Measurements from ENCODE around the gene TMEM89. TPM values are rescaled to one million over a fixed set of nuclear protein-coding genes. Genes with fewer than 3 reads are reported as not detected.

Gene TMEM89, protein sequence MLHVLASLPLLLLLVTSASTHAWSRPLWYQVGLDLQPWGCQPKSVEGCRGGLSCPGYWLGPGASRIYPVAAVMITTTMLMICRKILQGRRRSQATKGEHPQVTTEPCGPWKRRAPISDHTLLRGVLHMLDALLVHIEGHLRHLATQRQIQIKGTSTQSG
- not detected for total RNA-seq

- no peak for DNase-seq (ENCODE audit: extremely low spot score)
- no peak within 1 kb of the TSS for H3K4me3 ChIP-seq
- TF ChIP-seq CTCF (IDR thresholded peaks at IDR 0.05) = no peak
- TF ChIP-seq POLR2AphosphoS5 (IDR thresholded peaks at IDR 0.05) = no peak
- TF ChIP-seq EP300 (IDR thresholded peaks at IDR 0.05) = no peak
- no peak for TF ChIP-seq POLR2A (IDR thresholded peaks at IDR 0.05; ENCODE audit: low read depth)
- peaks cover 0 to 20% (median 16%) of the 10 kb centered on the region in 4 donors for H3K36me3 ChIP-seq
- no peaks in the 10 kb centered on the region for H3K27me3 ChIP-seq
- peaks cover 0 to 18% (median 11%) of the 10 kb centered on the region in 4 donors for H3K9me3 ChIP-seq
- WGBS = 98% methylated on average over 8 of the region's 19 CpGs
- no peak within 1 kb of the TSS for H3K27ac ChIP-seq (replicated peaks in 1 of 4)
- H3K4me1 ChIP-seq = no peaks in the 10 kb centered on the region
- intact Hi-C loops (cut with DNase I) = no loop called here
Observed at GRCh38 chr3:48621461-48621869, at the start of gene TMEM89. Gene TMEM89 (minus strand): TSS chr3:48621769. CDS start chr3:48621756, 13 bp downstream.

DNA sequence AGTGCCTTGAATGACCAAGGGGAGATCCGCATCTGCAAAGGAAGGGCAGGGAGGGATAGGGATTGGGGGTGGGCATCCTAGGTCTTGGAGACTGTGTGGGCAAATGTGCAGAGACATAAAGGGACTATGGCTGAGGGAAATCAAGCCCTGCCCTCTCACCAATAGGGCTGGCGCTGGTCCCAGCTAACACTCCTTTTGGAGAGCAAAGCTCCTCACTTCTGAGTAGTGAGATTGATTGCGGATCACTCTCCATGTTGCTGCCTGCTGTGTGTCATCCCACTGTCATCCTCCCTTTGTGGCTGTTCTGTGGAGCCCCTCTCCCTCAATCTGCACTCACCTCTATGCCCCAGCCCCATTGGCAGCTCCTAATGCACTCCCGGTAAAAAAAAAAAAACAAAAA is 43.4 kb upstream of the TMEM89 start:
- intact Hi-C loops (cut with DNase I) = no loop called here
- no peak for DNase-seq (ENCODE audit: extremely low spot score)
- H3K27me3 ChIP-seq = peaks cover 8 to 48% (median 15%) of the 10 kb centered on the region in 4 donors
- H3K36me3 ChIP-seq = peaks cover 0 to 5% (median 1%) of the 10 kb centered on the region in 4 donors
- 79% methylated on average over 4 of the region's 4 CpGs for WGBS
- TF ChIP-seq CTCF (IDR thresholded peaks at IDR 0.05) = no peak
- TF ChIP-seq POLR2AphosphoS5 (IDR thresholded peaks at IDR 0.05) = no peak
- TF ChIP-seq EP300 (IDR thresholded peaks at IDR 0.05) = no peak
- no peak for TF ChIP-seq POLR2A (IDR thresholded peaks at IDR 0.05; ENCODE audit: low read depth)
- peaks cover 16 to 34% (median 34%) of the 10 kb centered on the region in 4 donors for H3K4me1 ChIP-seq
- H3K9me3 ChIP-seq = no peaks in the 10 kb centered on the region
- H3K27ac ChIP-seq (replicated peaks in 1 of 4) = peak overlapping the region in 1 of 4 donors; percentile 83
- H3K4me3 ChIP-seq = no peak overlapping the region

- intact Hi-C loops (cut with DNase I) = no loop called here
- Histone ChIP-seq H3K4me1 (peaks cover 16 to 34% (median 34%) of the 10 kb centered on the region in 4 donors), H3K27me3 (peaks cover 8 to 54% (median 15%) of the 10 kb centered on the region in 4 donors), H3K9me3 (no peaks in the 10 kb centered on the region), H3K27ac (replicated peaks in 1 of 4) (peak overlapping the region; percentile 76 to 89 (median 84)), H3K36me3 (peaks cover 0 to 5% (median 1%) of the 10 kb centered on the region in 4 donors), H3K4me3 (peak overlapping the region in 3 of 4 donors; percentile 51 to 62 (median 52))
- no peak for TF ChIP-seq CTCF (IDR thresholded peaks at IDR 0.05)
- TF ChIP-seq EP300 (IDR thresholded peaks at IDR 0.05) = no peak
- TF ChIP-seq POLR2AphosphoS5 (IDR thresholded peaks at IDR 0.05) = no peak
- TF ChIP-seq POLR2A (IDR thresholded peaks at IDR 0.05; ENCODE audit: low read depth) = no peak
- DNase-seq (ENCODE audit: extremely low spot score) = no peak
- WGBS = 51% methylated on average over 11 of the region's 11 CpGs
Observed at GRCh38 chr3:48664313-48664644, 42.7 kb upstream of the TMEM89 start.

- Histone ChIP-seq H3K27ac (replicated peaks in 1 of 4) (peak overlapping the region; percentile 76 to 89 (median 84)), H3K27me3 (peaks cover 8 to 60% (median 15%) of the 10 kb centered on the region in 4 donors)
- WGBS = 0% methylated on average over 10 of the region's 66 CpGs
Observed at GRCh38 chr3:48663489-48664312, 42.1 kb upstream of the TMEM89 start.

More at GRCh38 chr3:48663489-48664312, 42.1 kb upstream of the TMEM89 start:
- peak; percentile 97 for DNase-seq (ENCODE audit: extremely low spot score)
- intact Hi-C loops (cut with DNase I) = no loop called here
- TF ChIP-seq POLR2AphosphoS5 (IDR thresholded peaks at IDR 0.05) = peak; percentile 82 to 83
- peak; percentile 45 to 67 (median 46) for TF ChIP-seq CTCF (IDR thresholded peaks at IDR 0.05)
- TF ChIP-seq EP300 (IDR thresholded peaks at IDR 0.05) = no peak
- TF ChIP-seq POLR2A (IDR thresholded peaks at IDR 0.05; ENCODE audit: low read depth) = no peak
- H3K36me3 ChIP-seq = peaks cover 0 to 5% (median 1%) of the 10 kb centered on the region in 4 donors
- peak overlapping the region; percentile 51 to 62 (median 55) for H3K4me3 ChIP-seq
- H3K4me1 ChIP-seq = peaks cover 16 to 34% (median 34%) of the 10 kb centered on the region in 4 donors
- H3K9me3 ChIP-seq = no peaks in the 10 kb centered on the region

Measured in esophagus muscularis mucosa (tissue), 4 donors.